Brain microvascular endothelial cell (primary cell): ENCODE measurements around the gene CIRBP.

Experiments used
- DNase-seq: peaks from one replicate; pipeline ENCODE4 v3.0.0-alpha.2; 2020
- H3K27ac ChIP-seq: fragments of 250-450 bp; sonication (Bioruptor Pico); 2 replicates; pipeline ENCODE4 v1.5.1; 2020; ENCODE audit warnings: mild to moderate bottlenecking, moderate library complexity
- H3K27me3 ChIP-seq: fragments of 250-450 bp; sonication (Bioruptor Pico); replicated peaks from 2 replicates; pipeline ENCODE4 v1.5.1; 2020; ENCODE audit warnings: mild to moderate bottlenecking
- H3K36me3 ChIP-seq: fragments of 250-450 bp; sonication (Bioruptor Pico); replicated peaks from 2 replicates; pipeline ENCODE4 v1.5.1; 2020; ENCODE audit warnings: mild to moderate bottlenecking
- H3K4me3 ChIP-seq: 2 replicates; pipeline ENCODE4 v1.5.1; 2011; ENCODE audit warnings: low read depth, mild to moderate bottlenecking, control low read depth, low read length, moderate library complexity
- CTCF ChIP-seq: IDR thresholded peaks from 2 replicates; pipeline ENCODE4 v1.5.1; 2011; ENCODE audit warnings: low read depth, mild to moderate bottlenecking, moderate library complexity, low read length, control low read depth, inconsistent platforms; ENCODE audit errors: missing control alignments
- in situ Hi-C: cut with HindIII; loops from 2 replicates; pipeline ENCODE4 v1.10.0; 2017; ENCODE audit warnings: low sequenced_read_pairs, low pct_ligation_motif_present

The CIRBP gene

GRCh38 chr19:1284293-1284978 lies 15.3 kb downstream of the CIRBP start:
- no peak for DNase-seq
- peaks cover under 1% of the 10 kb centered on the region for H3K36me3 ChIP-seq
- peaks cover 50% of the 10 kb centered on the region for H3K27me3 ChIP-seq
- no peak for TF ChIP-seq CTCF
- H3K27ac ChIP-seq = no peak overlapping the region
- in situ Hi-C loops = loop anchor here (5.0 to 10.0 kb wide), 3 partner anchors 90 to 188 kb away; no protein-coding TSS in a partner anchor
- H3K4me3 ChIP-seq = no peak overlapping the region

GRCh38 chr19:1284979-1285736 lies 16.0 kb downstream of the CIRBP start:
- peaks cover 52% of the 10 kb centered on the region for H3K27me3 ChIP-seq
- H3K27ac ChIP-seq = no peak overlapping the region
- in situ Hi-C loops = loop anchor here (5.0 to 10.0 kb wide), 3 partner anchors 90 to 187 kb away; no protein-coding TSS in a partner anchor
- TF ChIP-seq CTCF = no peak
- no peaks in the 10 kb centered on the region for H3K36me3 ChIP-seq
- DNase-seq = no peak
- H3K4me3 ChIP-seq = no peak overlapping the region

GRCh38 chr19:1285737-1286360 lies 16.7 kb downstream of the CIRBP start, which contains the start of gene EFNA2:
TSS of gene EFNA2 (plus strand) at chr19:1285873. CDS start at chr19:1286169, 296 bp downstream.
- no peak within 1 kb of the TSS for H3K27ac ChIP-seq
- DNase-seq = no peak
- no peaks in the 10 kb centered on the region for H3K36me3 ChIP-seq
- in situ Hi-C loops = loop anchor here (10.0 kb wide), 1 partner anchor 89 kb away; no protein-coding TSS in a partner anchor
- no peak for TF ChIP-seq CTCF
- peaks cover 54% of the 10 kb centered on the region for H3K27me3 ChIP-seq
- no peak within 1 kb of the TSS for H3K4me3 ChIP-seq

- Histone ChIP-seq H3K36me3 (no peaks in the 10 kb centered on the region), H3K27me3 (peaks cover 54% of the 10 kb centered on the region), H3K27ac (no peak overlapping the region), H3K4me3 (no peak overlapping the region)
- no peak for TF ChIP-seq CTCF
- in situ Hi-C loops = loop anchor here (10.0 kb wide), 1 partner anchor 88 kb away; no protein-coding TSS in a partner anchor
- DNase-seq = no peak
Measured at GRCh38 chr19:1286487-1287353, 17.6 kb downstream of the CIRBP start.
